IPS-NIHi7 (cell line): ENCODE measurements around the gene RAB21.
A peak's percentile ranks its signal among the peaks of the same experiment; 100 is the strongest.
"Not testable (repeated sequence)": the region's sequence is repeated elsewhere in the genome, so short reads cannot be mapped to it uniquely, and the experiment has no call there.

Experiments
- DNase-seq: peaks from one replicate; pipeline ENCODE4 v3.0.0; 2012; ENCODE audit warnings: mixed read lengths; ENCODE audit errors: extremely low spot score

RAB21 gene

GRCh38 chr12:71795901-71796300, 41.2 kb downstream of the RAB21 start:
- DNase-seq, result no peak

- no peak for DNase-seq
These were observed 42.9 kb downstream of the RAB21 start for GRCh38 chr12:71797531-71797930.

GRCh38 chr12:71799106-71799505, 44.4 kb downstream of the RAB21 start:
- peak; percentile 17 for DNase-seq

GRCh38 chr12:71800177-71800576, 45.5 kb downstream of the RAB21 start:
- DNase-seq, result no peak

GRCh38 chr12:71804505-71804904, 49.8 kb downstream of the RAB21 start:
- DNase-seq, result peak; percentile 51

GRCh38 chr12:71810921-71811320, 56.3 kb downstream of the RAB21 start:
- DNase-seq, result no peak

GRCh38 chr12:71815242-71815641, 60.6 kb downstream of the RAB21 start:
- not testable (repeated sequence) for DNase-seq

- DNase-seq, result not testable (repeated sequence)
These were observed 67.4 kb downstream of the RAB21 start for GRCh38 chr12:71822088-71822487.

- DNase-seq, result no peak
These were observed 74.2 kb downstream of the RAB21 start for GRCh38 chr12:71828813-71829212.

- DNase-seq, result no peak
These were observed 82.7 kb downstream of the RAB21 start for GRCh38 chr12:71837356-71837755.

GRCh38 chr12:71838231-71838630, 83.6 kb downstream of the RAB21 start:
- no peak for DNase-seq

GRCh38 chr12:71838676-71839075, 84.0 kb downstream of the RAB21 start:
- DNase-seq, result no peak

GRCh38 chr12:71840231-71840847, 85.7 kb downstream of the RAB21 start:
- peak; percentile 17 for DNase-seq

- no peak for DNase-seq
These were observed 91.8 kb downstream of the RAB21 start for GRCh38 chr12:71846322-71846940.

- DNase-seq, result no peak
These were observed 93.5 kb downstream of the RAB21 start for GRCh38 chr12:71848212-71848611.

- DNase-seq, result no peak
These were observed 94.6 kb downstream of the RAB21 start for GRCh38 chr12:71849109-71849851.
